GM21447 (cell line): Measurements from ENCODE around the gene ARGFX.
"Not testable (repeated sequence)": the region's sequence is repeated elsewhere in the genome, so short reads cannot be mapped to it uniquely, and the experiment has no call there.

Source experiments
- ATAC-seq: cut with Tn5 transposase; IDR thresholded peaks from one replicate; pipeline ENCODE4 v1.9.1; 2021; ENCODE audit not compliant: unreplicated experiment

The ARGFX gene

DNA sequence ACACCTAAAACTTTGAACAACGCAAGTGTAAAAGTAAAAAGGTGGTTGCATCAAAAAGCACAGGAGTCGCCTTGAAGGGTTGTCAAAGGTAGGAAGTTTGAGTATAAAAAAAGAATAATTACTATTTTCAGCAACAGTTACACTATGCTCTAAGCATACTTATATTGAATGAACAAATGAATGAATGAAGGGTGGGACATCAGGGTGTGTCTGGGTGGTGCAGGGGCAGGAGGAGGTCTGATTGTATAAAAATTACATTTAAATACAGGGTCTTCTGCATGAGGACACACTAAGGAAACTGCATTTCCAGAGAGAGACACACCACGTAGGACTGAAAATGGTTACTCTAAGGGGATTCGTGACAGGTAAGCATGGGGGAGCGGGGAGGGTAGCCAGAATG, at the start of gene ARGFX:
Gene ARGFX (plus strand): TSS at position 301 of the 400 bp plus-strand sequence. CDS start 2,765 bp downstream, outside the sequence.
- ATAC-seq = no peak

DNA sequence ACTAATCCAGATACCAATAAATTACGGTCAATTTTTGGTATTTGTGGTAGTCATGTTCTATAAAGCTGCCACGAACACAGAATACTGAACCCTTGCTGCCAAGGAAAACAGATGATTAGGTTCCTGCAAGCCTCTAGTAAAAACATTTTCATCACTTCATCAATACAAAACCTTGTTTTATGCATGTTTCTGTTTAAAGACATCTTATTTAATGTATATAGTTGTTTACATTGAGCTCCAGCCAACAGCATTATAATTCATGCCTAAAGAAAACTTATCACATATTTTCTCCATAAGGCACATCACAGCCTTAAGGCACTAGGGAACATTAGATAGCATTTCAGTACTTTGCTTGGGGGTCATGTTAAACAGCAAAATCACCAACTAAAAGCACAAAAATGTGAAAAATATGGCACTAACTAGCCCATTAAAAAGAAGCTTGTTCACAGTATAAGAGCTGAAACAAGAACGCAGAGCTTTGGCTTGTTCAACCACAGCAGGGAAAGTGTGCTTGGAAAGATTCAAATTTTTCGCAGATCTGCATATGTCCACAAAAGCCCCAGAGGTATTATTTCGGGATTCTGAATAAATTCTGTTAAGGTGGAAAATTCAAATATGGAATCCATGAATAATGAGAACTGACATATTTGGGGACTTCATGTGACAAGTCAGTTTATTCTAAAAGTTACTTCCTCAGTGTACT, 49.6 kb upstream of the ARGFX start:
- no peak for ATAC-seq

DNA sequence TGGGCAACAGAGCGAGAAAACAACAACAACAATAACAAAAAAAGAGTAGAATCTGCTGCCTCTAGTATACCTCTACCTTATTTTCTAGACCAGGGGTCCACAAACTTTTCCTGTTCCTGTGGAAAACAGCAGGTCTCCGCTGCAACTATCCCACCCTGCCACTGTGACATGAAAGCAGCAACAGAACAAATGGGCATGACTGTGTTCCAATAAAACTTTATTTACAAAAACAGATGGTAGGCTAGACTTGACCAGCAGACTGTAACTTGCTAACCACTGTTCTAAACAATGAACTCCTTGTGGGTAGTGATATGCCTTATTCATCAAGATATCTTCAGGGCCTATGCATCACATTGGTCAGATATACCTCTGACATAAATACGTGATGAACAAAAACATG, 47.2 kb upstream of the ARGFX start:
- ATAC-seq = no peak

DNA sequence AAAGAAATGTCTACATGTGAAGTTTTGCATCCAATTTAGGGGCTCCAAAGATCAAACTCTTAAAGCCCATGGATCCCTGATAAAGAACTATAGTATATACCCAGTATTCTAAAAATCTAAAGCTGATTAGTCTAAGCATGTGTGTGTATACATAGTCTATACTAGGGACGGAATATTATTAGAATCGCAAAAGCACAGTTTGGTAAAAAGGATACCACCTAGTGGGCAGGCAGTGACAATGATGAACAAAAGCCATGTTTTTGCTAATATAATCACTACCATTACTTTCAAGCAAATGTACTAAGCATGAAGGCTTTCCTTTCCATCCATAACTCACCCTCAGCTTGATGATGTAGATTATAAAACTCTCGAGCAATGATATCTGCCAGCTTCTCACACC, 38.4 kb upstream of the ARGFX start:
- no peak for ATAC-seq

DNA sequence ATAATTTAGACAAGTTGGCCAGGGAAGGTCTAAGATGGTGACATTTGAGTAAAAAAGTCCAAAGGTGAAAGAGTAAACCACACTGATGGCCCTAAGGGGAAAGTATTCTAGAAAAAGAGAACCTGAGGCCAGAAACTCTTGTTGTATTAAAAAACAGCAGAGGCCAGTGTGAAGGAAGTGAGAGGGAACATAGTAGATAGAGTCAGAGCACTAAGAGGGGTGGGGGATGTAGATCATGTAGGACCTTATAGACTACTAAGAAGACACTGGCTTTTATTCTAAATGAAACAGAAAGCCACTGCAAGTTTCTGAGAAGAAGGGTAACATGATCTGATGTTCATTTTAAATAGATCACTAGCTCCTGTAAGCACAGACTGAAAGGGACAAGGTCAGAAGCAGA, 36.5 kb upstream of the ARGFX start:
- no peak for ATAC-seq

DNA sequence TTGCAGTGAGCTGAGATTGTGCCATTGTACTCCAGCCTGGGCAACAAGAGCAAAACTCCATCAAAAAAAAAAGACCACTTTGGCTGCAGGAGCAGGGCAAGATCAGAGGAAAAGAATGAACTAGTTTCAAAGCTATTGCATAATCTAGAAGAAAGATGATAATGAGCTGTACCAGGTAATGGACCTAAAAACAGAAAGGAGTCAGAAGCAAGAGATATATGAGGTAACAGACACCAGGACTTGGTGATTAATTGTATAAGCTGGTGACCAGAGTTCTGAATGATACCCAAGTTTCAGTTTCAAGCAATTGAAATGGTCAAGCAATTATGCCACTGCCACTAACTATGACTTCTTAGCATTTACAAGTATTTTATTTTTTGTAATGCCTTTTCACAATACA, 24.8 kb upstream of the ARGFX start:
- no peak for ATAC-seq

DNA sequence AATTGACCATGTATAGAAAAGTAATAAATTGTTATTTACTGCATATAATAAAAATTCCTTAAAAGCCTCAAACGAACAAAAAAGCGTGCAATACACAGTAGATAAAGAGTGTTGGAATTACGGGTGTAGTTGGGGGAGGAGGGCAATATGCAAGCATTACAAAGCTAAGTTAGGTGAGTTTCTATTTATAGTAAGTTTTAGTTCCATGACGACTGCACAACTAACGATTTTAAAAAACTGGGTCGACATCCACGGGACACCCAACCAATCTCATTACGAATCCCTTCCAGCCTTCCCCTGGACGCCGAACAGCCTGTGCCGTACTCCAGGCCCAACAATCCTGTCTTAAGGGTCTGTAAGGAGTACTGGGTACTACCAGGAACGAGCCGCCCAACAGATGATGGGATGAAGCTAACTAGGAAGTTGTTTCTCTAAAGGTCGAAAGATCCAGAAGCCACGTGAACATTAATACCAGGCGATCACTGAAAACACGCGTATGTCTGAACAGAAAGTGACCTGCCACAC, 22.6 kb upstream of the ARGFX start:
- no peak for ATAC-seq

DNA sequence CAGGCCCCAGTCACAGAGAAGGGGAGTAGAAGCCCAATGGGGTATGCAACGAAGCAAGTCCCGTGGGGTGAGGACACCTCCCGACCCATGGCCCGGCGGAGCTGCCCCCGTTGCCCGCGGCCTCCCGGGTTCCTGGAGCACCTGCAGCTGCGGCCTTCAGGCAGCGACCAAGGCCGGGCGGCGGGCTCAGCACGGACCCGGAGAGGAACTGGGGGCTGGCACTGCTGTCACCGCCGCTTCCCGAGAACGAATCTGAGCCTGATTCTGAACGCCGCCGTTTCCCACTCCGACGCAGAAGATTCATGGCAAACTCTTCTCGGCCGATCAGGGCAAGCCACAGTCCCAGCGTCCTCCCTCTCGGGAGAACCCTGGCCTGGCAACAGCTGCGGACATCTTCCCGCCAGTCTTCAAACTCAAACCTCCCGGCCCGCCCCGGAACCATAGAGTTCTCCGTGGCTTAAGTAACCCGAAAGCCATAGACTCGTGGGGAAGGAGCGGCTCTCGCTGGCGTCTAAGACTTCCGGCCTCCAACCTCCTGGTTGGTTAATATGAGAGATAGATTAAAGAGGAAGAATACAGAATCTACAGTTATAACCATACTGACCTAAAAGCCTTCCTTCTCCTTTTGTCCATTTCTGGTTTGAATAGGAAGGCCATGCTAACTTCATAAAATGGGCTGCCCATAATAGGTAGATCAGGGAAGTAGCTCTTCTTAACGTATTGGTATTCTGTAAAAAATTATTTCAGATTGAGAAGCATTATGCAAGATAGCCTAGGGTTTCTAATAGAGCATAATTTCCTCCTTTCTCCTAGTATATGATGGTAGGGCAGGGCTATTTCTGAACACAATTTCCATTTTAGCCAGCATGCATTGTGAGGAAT, 21.9 kb upstream of the ARGFX start, which contains the start of gene POLQ:
Gene POLQ (minus strand): TSS at position 415 of the 882 bp plus-strand sequence. CDS start 111 bp downstream, at position 304.
- peak; percentile 78 for ATAC-seq

DNA sequence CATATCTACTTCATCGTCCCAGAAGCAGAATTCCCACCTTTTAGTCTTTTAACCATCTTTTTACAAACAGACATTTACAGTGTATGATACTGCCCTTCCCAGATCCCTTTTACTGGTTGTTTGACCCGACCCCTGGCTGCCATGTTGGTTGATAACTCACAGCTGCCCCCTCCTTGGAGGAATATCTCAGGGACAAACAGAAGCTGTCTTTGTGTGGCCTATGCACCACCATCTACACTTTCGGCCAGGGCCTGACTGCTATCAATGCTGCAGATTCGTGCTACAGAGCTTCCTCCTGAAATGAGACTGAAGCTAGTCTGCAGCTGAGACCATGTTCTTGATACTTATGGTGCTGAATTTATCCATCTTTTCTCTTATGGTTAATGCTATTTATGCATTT, 15.4 kb upstream of the ARGFX start:
- no peak for ATAC-seq

DNA sequence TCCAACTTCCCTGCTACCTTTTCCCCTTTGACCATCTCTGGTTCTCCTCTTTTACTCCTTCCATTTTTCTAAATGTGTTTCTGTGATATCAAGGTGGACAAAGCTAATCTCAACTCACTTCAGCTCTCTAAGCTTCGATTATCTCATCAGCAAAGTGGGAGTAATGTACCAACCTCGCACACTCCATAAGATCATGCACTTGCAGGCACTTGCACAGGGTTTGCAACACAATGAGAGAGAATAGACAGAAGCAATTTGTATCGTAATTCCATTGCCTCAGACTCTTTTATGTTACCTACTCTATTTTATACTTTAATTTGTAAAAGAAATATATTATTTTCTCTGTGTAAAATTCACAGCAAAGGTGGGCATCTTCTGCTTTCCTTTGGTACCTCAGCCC, 15.0 kb upstream of the ARGFX start:
- no peak for ATAC-seq

DNA sequence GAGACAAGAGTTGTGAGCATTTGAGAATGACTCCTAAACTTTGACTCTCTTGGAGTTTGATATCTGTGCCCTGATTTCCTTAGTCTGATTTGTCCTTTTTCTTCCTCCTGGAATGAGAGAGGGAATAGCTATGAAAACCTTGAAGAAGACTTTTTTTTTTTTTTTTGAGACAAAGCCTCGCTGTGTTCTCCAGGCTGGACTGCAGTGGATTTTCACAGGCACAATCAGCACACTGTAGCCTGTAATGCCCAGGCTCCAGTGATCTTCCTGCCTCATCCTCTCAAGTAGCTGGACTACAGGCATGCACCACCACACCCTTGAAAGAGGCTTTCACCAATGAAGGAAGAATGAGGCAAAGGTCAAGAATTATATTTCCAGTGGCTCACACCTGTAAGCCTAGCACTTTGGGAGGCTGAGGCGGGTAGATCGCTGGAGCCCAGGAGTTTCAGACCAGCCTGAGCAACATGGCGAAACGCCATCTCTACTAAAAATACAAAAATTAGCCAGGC, 10.3 kb upstream of the ARGFX start:
- no peak for ATAC-seq

DNA sequence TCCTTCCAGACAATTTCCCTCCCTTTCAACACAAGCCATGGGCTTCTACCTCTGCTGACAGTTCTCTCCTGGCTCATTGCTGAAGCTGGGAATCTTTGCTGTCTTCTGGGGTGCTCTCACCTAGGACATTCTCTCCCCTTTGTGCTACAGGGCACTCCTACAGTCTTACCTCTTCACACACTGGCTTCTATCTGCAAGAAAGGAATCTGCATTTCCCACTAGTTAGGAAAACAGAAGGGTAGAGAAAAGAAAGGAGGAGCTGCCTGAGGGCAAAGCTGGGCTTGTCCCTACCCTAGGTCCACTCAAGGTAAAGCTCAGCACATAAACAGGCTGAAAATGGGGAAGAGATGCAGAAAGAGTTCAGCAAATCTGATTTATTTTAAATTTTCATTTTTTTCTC, 5.6 kb upstream of the ARGFX start:
- no peak for ATAC-seq

DNA sequence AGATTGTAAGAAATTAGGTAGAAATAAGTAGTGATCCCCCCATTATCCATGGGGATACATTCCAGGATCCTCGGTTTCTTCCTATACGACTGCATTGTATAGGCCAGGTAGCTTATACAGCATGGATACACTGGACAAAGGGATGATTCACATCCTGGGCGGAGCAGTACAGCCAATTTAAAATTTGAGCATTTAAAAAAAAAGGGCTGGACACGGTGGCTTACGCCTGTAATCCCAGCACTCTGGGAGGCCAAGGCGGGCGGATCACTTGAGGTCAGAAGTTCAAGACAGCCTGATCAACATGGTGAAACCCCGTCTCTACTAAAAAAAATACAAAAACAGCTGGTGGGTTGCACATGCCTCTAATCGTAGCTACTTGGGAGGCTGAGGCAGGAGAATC, 976 bp upstream of the ARGFX start:
- ATAC-seq = no peak

DNA sequence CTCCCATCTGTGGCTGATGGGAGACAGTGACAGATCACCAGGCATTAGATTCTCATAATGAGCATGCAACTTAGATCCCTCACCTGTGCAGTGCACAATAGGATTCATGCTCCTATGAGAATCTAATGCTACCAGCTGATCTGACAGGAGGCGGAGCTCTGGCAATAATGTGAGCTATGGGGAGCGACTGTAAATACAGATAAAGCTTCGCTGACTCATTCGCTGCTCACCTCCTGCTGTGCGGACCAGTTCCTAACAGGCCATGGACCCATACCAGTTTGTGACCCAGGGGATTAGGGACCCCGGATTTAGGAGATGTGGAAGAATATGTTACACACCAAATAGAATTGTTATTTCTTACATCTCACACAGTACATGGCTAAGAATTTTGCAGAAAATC, 6.7 kb downstream of the ARGFX start:
- no peak for ATAC-seq

DNA sequence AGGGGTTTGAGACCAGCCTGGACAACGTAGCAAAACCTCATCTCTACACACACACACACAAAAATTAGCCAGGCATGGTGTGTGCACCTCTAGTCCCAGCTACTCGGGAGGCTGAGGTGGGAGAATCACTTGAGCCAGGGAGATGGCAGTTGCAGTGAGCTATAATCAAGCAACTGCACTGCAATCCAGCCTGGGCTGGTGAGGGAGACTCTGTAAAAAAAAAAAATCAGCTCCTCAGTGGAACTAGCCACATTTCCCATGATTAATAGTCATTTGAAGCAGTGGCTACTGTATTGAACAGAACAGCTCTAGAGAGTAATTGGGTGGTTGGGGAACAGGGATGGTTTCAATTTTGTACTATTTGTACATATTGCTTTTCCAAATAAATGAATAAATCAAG, 13.9 kb downstream of the ARGFX start:
- ATAC-seq = no peak

DNA sequence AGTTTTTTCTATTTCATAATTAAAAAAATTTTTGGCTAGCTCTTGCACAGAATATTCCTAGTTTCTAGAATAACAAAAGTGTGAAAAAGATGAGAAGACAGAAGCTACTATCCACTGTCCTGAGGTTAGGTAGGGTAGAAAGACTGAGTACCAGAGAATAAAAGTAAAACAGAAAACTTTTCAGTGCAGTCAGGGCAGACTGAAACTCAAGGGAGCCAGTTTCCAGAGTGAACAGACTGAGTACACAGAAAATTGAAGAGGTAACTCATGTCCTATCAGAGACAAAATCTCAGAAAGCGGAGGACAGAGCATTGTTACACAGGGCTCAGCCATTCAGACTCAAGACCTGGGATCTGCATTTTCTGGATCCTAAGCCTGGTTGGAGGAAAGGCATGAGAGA, 16.7 kb downstream of the ARGFX start:
- ATAC-seq = no peak

DNA sequence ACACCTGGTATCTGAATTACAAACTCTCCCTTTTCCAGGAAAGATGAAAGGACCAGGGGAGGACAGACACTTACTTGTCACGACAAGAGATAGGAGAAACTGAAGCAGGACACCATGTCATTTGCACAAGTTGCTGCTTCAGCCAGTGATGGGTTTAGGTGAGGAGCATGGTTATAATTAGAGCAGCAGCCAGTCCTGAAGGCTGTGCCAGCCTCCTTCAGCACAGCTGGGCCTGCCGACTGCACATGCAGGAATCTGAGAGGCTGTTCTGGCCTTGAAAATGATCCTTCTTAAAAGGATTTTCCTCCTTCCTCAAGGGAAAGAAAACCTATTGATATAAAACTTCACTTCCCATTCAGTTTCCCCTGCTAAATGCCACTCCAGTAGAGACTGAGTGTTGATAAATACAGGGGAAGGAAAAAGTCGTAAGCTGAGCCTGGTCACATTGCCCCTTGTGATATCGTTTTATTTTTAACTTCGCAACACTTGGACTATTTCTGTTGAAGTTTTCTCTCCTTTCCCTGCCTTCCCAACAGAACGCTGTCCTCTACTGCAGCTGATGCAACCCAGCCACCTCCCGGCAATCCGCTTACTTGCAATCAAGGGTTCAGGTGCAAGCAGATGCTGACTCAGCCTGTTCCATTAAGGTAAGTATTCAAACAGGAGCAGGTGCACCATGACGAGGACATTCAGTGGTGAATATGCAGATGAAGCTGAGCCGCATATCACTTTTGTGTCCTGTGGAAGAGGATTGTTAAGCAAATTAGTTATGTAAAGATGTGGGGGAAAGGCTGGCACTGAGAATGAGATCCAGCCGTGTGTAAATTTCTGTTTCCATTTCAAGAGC, 25.3 kb downstream of the ARGFX start, which contains the start of gene FBXO40:
Gene FBXO40 (plus strand): TSS at position 524 of the 847 bp plus-strand sequence. CDS start 27,197 bp downstream, outside the sequence.
- ATAC-seq = no peak

DNA sequence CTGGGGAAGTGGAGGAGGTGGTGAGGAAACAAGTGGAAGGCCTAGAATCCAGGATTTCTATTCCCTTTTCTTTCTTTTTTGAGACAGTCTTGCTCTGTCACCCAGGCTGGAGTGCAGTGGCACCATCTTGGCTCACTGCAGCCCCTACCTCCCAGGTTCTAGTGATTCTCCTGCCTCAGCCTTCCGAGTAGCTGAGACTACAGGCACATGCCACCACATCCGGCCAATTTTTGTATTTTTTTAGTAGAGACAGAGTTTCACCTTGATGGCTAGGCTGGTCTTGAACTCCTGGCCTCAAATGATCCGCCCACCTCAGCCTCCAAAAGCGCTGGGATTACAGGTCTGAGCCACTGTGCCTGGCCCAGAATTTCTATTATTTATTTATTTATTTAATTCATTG, 26.1 kb downstream of the ARGFX start:
- ATAC-seq = not testable (repeated sequence)

DNA sequence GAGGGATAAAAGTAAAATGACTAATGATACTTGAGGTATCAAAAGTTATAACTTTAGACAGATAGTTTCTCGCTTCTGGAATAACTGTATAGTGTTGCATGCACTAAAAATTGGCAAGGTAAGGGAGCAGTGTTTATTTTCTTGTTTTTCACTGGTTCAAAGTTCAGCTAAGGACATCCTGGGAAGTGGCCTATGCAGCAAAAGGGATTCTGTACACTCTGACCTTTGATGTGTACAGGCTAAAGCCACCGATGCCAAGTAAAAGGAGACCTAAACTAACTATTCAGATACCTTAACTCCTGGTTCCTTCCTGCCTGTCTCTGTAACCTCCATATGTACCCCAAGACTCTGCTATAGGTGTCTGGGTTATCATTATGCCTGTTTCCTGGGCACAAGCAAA, 27.1 kb downstream of the ARGFX start:
- no peak for ATAC-seq

DNA sequence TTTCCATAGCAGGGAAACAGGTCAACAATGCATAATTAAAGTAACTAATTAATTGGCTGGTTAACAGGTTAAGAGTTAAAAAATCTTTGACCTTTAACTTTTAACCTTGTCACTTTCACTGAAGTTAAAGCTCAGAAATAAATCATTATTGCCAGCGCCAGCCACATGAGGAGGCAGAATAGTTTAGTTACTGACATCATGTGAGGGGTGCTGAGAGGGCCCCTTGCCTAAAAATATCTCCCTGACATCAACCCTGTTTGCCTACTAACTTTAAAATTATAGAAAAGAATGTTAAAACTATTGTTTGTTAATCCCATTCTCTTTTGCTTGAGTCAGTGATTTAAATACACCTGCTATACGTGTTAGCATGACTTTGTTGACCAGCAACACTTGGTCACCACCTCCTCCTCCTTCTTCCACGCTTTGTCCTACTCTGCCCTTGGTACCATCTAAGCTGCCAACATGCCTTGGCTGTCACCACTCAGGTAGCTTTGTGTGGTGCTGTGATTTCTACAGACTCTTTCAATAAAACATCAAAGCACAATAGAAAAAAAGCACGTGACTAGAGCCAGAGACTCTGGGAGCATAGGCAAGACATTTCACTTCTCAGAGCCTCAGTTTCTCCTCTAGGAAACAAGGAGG, 28.1 kb downstream of the ARGFX start:
- ATAC-seq = no peak
